ENCODE data around the gene PLK1. TPM values are rescaled to one million over a fixed set of nuclear protein-coding genes. Genes with fewer than 3 reads are reported as not detected.

The PLK1 gene
- total RNA-seq, 2 experiments from 2014 or later = 0.84 to 0.85 TPM

- no peaks in the 10 kb centered on the region for H3K4me1 ChIP-seq (ENCODE audit: insufficient read depth, low read length)
- intact Hi-C loops (cut with DNase I, micrococcal nuclease) = no loop called here
- no peaks in the 10 kb centered on the region for H3K27me3 ChIP-seq (ENCODE audit: control insufficient read depth in 1 of 2, insufficient read depth in 2 of 2, low read length in 2 of 2)
- no peak for TF ChIP-seq CTCF (IDR thresholded peaks at IDR 0.05)
- DNase-seq (no peak), ATAC-seq (ENCODE audit: poor library complexity) (no peak)
- Mint-ChIP-seq H3K36me3 (ENCODE audit: low read depth) (peaks cover 55% of the 10 kb centered on the region), H3K4me1 (ENCODE audit: low read depth) (no peaks in the 10 kb centered on the region), H3K27ac (no peak overlapping the region), H3K9me3 (no peaks in the 10 kb centered on the region), H3K4me3 (no peak overlapping the region), H3K27me3 (no peaks in the 10 kb centered on the region)
- no peaks in the 10 kb centered on the region for H3K9me3 ChIP-seq (ENCODE audit: control insufficient read depth in 1 of 2, insufficient read depth in 1 of 2, low read length in 2 of 2)
- ChIA-PET POLR2A (no interaction called here), CTCF (no interaction called here)
- H3K36me3 ChIP-seq (ENCODE audit: insufficient read depth, low read length) = peaks cover 26% of the 10 kb centered on the region
- no peak overlapping the region for H3K27ac ChIP-seq (ENCODE audit: low read depth in 1 of 2, low read length in 2 of 2)
- H3K4me3 ChIP-seq (ENCODE audit: low read length) = no peak overlapping the region
Measured at GRCh38 chr16:23634461-23635036, 44.1 kb upstream of the PLK1 start.

GRCh38 chr16:23635958-23636357, 42.7 kb upstream of the PLK1 start:
- no peak overlapping the region for H3K4me3 ChIP-seq (ENCODE audit: low read length)
- no peak overlapping the region for H3K27ac Mint-ChIP-seq
- H3K9me3 Mint-ChIP-seq = no peaks in the 10 kb centered on the region
- H3K4me1 ChIP-seq (ENCODE audit: insufficient read depth, low read length) = peaks cover 11% of the 10 kb centered on the region
- H3K4me3 Mint-ChIP-seq = no peak overlapping the region
- intact Hi-C loops (cut with DNase I, micrococcal nuclease) = no loop called here
- ChIA-PET POLR2A (no interaction called here), CTCF (no interaction called here)
- peaks cover 53% of the 10 kb centered on the region for H3K36me3 Mint-ChIP-seq (ENCODE audit: low read depth)
- peaks cover 10% of the 10 kb centered on the region for H3K4me1 Mint-ChIP-seq (ENCODE audit: low read depth)
- no peak overlapping the region for H3K27ac ChIP-seq (ENCODE audit: low read depth in 1 of 2, low read length in 2 of 2)
- H3K9me3 ChIP-seq (ENCODE audit: control insufficient read depth in 1 of 2, insufficient read depth in 1 of 2, low read length in 2 of 2) = no peaks in the 10 kb centered on the region
- no peaks in the 10 kb centered on the region for H3K27me3 ChIP-seq (ENCODE audit: control insufficient read depth in 1 of 2, insufficient read depth in 2 of 2, low read length in 2 of 2)
- TF ChIP-seq CTCF (IDR thresholded peaks at IDR 0.05) = no peak
- H3K27me3 Mint-ChIP-seq = no peaks in the 10 kb centered on the region
- DNase-seq (no peak), ATAC-seq (ENCODE audit: poor library complexity) (no peak)
- H3K36me3 ChIP-seq (ENCODE audit: insufficient read depth, low read length) = peaks cover 20% of the 10 kb centered on the region

GRCh38 chr16:23640615-23640930, 38.1 kb upstream of the PLK1 start:
- intact Hi-C loops (cut with DNase I, micrococcal nuclease) = loop anchor here in 1 of 2 experiments (2.0 to 5.0 kb wide), 2 partner anchors 44 to 188 kb away; partner anchors contain the start of genes COG7 and NDUFAB1
- Histone ChIP-seq H3K9me3 (ENCODE audit: control insufficient read depth in 1 of 2, insufficient read depth in 1 of 2, low read length in 2 of 2) (no peaks in the 10 kb centered on the region), H3K27me3 (ENCODE audit: control insufficient read depth in 1 of 2, insufficient read depth in 2 of 2, low read length in 2 of 2) (no peaks in the 10 kb centered on the region), H3K4me3 (ENCODE audit: low read length) (peak overlapping the region; percentile 93), H3K27ac (ENCODE audit: low read depth in 1 of 2, low read length in 2 of 2) (peak overlapping the region; percentile 70 to 75), H3K36me3 (ENCODE audit: insufficient read depth, low read length) (peaks cover 21% of the 10 kb centered on the region), H3K4me1 (ENCODE audit: insufficient read depth, low read length) (peaks cover 21% of the 10 kb centered on the region)
- H3K4me3 Mint-ChIP-seq = peak overlapping the region; percentile 99
- no peaks in the 10 kb centered on the region for H3K27me3 Mint-ChIP-seq
- peak; percentile 22 for ATAC-seq (ENCODE audit: poor library complexity)
- TF ChIP-seq CTCF (IDR thresholded peaks at IDR 0.05) = no peak
- H3K36me3 Mint-ChIP-seq (ENCODE audit: low read depth) = peaks cover 58% of the 10 kb centered on the region
- ChIA-PET CTCF (interaction anchor here (1.8 kb wide), 1 partner anchor 44 kb away, joined by 7 read pairs; the partner anchor contains the start of gene NDUFAB1), POLR2A (interaction anchor here (0.9 to 2.1 kb wide), 5 partner anchors 38 to 131 kb away, joined by 3 to 7 read pairs (median 4); partner anchors contain the start of genes EARS2, GGA2, PLK1 and UBFD1)
- no peak for DNase-seq
- H3K9me3 Mint-ChIP-seq = no peaks in the 10 kb centered on the region
- peak overlapping the region; percentile 96 for H3K27ac Mint-ChIP-seq
- peaks cover 34% of the 10 kb centered on the region for H3K4me1 Mint-ChIP-seq (ENCODE audit: low read depth)

Measured in CD4-positive, alpha-beta T cell (primary cell).